H54 (cell line): ENCODE measurements around the gene AIF1.

Source experiments
- DNase-seq: peaks from one replicate; pipeline ENCODE4 v3.0.0; 2011; ENCODE audit warnings: low spot score, mixed read lengths; ENCODE audit not compliant: insufficient read length
- FAIRE-seq: peaks from 3 replicates; lab custom pipeline; 2011; peaks lifted over from hg19 to GRCh38; lab: Jason Lieb, UNC
- POLR2A ChIP-seq: IDR thresholded peaks from 2 replicates; pipeline ENCODE4 v1.6.1; 2011; ENCODE audit warnings: low read depth, mild to moderate bottlenecking, low read length

The AIF1 gene

GRCh38 chr6:31614684-31615578, at the start of gene AIF1:
Gene AIF1 (plus strand): TSS chr6:31615234. CDS start chr6:31615330, 96 bp downstream.
- DNase-seq (no peak), FAIRE-seq (no peak)
- TF ChIP-seq POLR2A: no peak

DNA sequence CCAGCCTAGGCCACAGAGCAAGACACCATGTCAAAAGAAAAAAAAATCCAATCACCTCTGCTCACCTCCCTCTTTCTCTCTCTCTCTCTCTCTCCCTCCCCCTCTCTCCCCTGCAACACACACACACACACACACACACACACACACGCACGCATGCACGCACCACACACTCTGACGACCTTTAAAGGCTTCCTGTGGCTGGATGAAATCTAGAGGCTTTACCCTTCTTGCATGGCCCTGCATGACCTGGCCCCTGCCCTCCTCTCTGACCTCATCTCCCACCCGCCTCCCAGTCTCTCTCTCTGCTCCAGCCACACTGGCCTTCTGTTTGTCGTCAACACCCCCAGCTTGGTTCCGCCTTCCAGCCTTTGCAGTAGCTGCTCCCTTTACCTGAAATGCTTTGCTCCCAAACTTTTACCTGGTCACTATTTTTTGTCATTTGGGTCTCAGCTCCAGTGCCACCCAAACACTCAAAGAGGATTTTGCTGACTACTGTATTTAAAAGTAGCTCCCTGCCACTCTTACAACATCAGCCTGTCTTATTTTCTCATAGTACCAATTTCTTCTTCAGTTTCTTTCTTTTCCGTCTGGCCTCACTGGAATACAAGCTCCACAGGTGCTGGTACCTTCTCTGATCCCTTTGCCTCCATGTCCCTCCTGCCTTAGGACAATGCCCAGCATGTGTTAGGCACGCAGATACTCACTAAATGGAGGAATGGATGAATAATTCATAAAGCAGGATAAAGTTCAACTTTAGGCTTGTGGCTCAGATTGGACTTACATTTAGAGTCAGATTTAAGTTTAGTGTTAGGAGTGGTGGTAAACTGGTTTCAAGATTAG, 47.3 kb upstream of the AIF1 start:
- FAIRE-seq (no peak), DNase-seq (no peak)
- TF ChIP-seq POLR2A: no peak

DNA sequence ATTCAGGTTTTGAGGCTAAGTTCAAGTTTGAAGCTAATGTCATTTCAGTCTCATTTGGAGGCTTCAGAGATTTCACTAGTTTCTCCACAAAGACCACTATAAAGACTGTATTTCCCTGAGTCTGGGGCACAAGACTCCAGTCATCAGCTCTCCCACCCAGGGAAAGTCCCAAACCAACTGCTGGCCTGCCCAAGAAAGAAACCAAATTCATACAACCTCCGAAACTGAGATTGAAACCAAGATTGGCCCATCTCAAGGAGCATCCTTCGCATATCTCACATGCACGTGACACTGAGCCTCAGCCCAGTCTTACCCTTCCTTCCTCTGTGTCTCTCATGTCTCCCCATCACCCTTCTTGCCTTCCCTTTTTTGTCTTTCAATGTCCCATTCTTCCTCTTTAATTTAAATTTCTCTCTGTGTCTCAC, 46.5 kb upstream of the AIF1 start:
- no peak for TF ChIP-seq POLR2A
- DNase-seq: no peak

DNA sequence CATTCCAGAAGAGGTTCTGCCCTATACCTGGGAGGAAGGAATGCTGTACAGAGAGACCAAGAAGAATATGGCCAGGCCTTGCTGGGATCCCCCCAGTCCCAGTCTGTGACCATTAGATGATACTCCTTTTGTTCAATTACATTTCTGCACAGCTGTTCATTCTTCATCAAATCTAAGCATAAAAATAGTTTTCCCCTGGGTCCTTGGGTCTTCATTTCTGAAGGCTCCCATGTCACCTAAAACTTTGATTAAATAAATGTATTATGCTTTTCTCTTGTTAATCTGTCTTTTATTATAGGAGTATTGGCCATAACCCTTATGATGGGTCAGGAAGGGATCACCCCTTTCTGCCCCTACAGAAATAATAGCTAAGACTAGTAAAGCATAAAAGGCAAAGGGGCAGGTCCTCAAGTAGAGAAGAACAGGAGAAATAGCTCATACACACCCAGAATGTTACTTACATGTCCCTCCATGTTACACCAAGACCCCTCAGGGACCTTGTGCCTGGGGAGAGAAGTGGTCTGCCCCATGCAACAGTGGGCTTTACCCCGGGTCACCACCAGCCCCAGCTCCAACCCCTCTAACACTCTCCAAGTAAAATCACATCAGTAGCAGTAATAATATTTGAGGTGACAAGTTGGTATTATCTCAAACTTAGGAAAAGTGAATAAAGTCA, 45.0 kb upstream of the AIF1 start:
- TF ChIP-seq POLR2A: no peak
- FAIRE-seq: no peak

More for the DNA sequence above, 46.5 kb upstream of the AIF1 start:
- FAIRE-seq: no peak

GRCh38 chr6:31572041-31572911, 42.8 kb upstream of the AIF1 start, which contains the start of gene LTA:
Gene LTA (plus strand): TSS chr6:31572289. CDS start chr6:31572743, 454 bp downstream.
- FAIRE-seq (no peak), DNase-seq (no peak)
- no peak for TF ChIP-seq POLR2A

More for the DNA sequence above, 45.0 kb upstream of the AIF1 start:
- no peak for DNase-seq

GRCh38 chr6:31573239-31574105, 41.6 kb upstream of the AIF1 start:
- TF ChIP-seq POLR2A: no peak
- FAIRE-seq (no peak), DNase-seq (no peak)

DNA sequence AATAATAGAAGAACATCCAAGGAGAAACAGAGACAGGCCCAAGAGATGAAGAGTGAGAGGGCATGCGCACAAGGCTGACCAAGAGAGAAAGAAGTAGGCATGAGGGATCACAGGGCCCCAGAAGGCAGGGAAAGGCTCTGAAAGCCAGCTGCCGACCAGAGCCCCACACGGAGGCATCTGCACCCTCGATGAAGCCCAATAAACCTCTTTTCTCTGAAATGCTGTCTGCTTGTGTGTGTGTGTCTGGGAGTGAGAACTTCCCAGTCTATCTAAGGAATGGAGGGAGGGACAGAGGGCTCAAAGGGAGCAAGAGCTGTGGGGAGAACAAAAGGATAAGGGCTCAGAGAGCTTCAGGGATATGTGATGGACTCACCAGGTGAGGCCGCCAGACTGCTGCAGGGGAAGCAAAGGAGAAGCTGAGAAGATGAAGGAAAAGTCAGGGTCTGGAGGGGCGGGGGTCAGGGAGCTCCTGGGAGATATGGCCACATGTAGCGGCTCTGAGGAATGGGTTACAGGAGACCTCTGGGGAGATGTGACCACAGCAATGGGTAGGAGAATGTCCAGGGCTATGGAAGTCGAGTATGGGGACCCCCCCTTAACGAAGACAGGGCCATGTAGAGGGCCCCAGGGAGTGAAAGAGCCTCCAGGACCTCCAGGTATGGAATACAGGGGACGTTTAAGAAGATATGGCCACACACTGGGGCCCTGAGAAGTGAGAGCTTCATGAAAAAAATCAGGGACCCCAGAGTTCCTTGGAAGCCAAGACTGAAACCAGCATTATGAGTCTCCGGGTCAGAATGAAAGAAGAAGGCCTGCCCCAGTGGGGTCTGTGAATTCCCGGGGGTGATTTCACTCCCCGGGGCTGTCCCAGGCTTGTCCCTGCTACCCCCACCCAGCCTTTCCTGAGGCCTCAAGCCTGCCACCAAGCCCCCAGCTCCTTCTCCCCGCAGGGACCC, 40.6 kb upstream of the AIF1 start:
- FAIRE-seq (no peak), DNase-seq (no peak)
- TF ChIP-seq POLR2A: no peak

- DNase-seq: no peak
- no peak for TF ChIP-seq POLR2A
- no peak for FAIRE-seq
These were observed 39.6 kb upstream of the AIF1 start, which contains the start of gene TNF for GRCh38 chr6:31575335-31575901. Gene TNF (plus strand): TSS chr6:31575565. CDS start chr6:31575742, 177 bp downstream.

DNA sequence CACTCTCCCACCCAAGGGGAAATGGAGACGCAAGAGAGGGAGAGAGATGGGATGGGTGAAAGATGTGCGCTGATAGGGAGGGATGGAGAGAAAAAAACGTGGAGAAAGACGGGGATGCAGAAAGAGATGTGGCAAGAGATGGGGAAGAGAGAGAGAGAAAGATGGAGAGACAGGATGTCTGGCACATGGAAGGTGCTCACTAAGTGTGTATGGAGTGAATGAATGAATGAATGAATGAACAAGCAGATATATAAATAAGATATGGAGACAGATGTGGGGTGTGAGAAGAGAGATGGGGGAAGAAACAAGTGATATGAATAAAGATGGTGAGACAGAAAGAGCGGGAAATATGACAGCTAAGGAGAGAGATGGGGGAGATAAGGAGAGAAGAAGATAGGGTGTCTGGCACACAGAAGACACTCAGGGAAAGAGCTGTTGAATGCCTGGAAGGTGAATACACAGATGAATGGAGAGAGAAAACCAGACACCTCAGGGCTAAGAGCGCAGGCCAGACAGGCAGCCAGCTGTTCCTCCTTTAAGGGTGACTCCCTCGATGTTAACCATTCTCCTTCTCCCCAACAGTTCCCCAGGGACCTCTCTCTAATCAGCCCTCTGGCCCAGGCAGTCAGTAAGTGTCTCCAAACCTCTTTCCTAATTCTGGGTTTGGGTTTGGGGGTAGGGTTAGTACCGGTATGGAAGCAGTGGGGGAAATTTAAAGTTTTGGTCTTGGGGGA, 38.9 kb upstream of the AIF1 start:
- FAIRE-seq: no peak
- DNase-seq: no peak
- TF ChIP-seq POLR2A: no peak

DNA sequence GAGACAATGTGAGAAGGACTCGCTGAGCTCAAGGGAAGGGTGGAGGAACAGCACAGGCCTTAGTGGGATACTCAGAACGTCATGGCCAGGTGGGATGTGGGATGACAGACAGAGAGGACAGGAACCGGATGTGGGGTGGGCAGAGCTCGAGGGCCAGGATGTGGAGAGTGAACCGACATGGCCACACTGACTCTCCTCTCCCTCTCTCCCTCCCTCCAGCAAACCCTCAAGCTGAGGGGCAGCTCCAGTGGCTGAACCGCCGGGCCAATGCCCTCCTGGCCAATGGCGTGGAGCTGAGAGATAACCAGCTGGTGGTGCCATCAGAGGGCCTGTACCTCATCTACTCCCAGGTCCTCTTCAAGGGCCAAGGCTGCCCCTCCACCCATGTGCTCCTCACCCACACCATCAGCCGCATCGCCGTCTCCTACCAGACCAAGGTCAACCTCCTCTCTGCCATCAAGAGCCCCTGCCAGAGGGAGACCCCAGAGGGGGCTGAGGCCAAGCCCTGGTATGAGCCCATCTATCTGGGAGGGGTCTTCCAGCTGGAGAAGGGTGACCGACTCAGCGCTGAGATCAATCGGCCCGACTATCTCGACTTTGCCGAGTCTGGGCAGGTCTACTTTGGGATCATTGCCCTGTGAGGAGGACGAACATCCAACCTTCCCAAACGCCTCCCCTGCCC, 38.0 kb upstream of the AIF1 start:
- no peak for TF ChIP-seq POLR2A
- no peak for DNase-seq
- FAIRE-seq: no peak
